Left lung (tissue), 10 donors: ENCODE results near the gene EBF4. TPM values are rescaled to one million over a fixed set of nuclear protein-coding genes. Genes with fewer than 3 reads are reported as not detected.

Experiments
- ATAC-seq: fragments of 200-7000 bp; cut with Tn5 transposase; one replicate; pipeline ENCODE4 v1.9.1; 2020; ENCODE audit warnings: moderate library complexity
- DNase-seq, 4 donors: peaks; one replicate each; pipeline ENCODE4 v3.0.0-alpha.2; 2013 to 2020
- H3K27ac ChIP-seq, 2 donors: fragments of 200-600 bp; sonication (generic) in 1 of 2; one replicate each; pipeline versions ENCODE4 v1.5.0 to v1.8.0; 2020 to 2021
- H3K27me3 ChIP-seq, 2 donors: fragments of 200-600 bp; sonication (generic) in 1 of 2; one replicate each; pipeline versions ENCODE4 v1.5.0 to v1.8.0; 2020 to 2021
- H3K36me3 ChIP-seq, 2 donors: fragments of 200-600 bp; sonication (generic) in 1 of 2; one replicate each; pipeline versions ENCODE4 v1.5.0 to v1.8.0; 2020 to 2021
- H3K4me1 ChIP-seq, 2 donors: fragments of 200-600 bp; one replicate each; pipeline ENCODE4 v1.8.0; 2021
- H3K4me3 ChIP-seq, 2 donors: fragments of 200-600 bp; sonication (generic) in 1 of 2; one replicate each; pipeline versions ENCODE4 v1.5.0 to v1.8.0; 2020 to 2021; ENCODE audit warnings: mild to moderate bottlenecking in 1 of 2
- H3K9me3 ChIP-seq, 2 donors: fragments of 200-600 bp; sonication (generic) in 1 of 2; one replicate each; pipeline versions ENCODE4 v1.5.0 to v1.8.0; 2020 to 2021
- intact Hi-C, 2 donors: fragments of 100-400 bp; cut with DNase I; formaldehyde crosslinking; loops; one replicate each; pipeline versions ENCODE4 v1.11.2 to v1.14.2; 2022
- polyA plus RNA-seq, 6 donors: library from polyadenylated mRNA; unstranded; fragments of 120-200 nt; gene quantifications; one replicate each; pipeline ENCODE4 v1.2.1, GENCODE V29; 2013; ENCODE audit not compliant: insufficient read length in 6 of 6
- total RNA-seq, 2 donors: library from RNA; stranded (reverse); fragmentation: NEBNext Ultra II Directional; extraction: Animal tissue kit (Norgen Biotek cat#: 25700); gene quantifications; one replicate each; pipeline ENCODE4 v1.2.1, GENCODE V29; 2021
- TF ChIP-seq, protein P1 (sequence below), 2 donors: fragments of 200-600 bp; sonication (generic) in 1 of 2; IDR thresholded peaks; one replicate each; pipeline versions ENCODE4 v1.5.0 to v1.8.0; 2021; ENCODE audit warnings: antibody characterized with exemption in 2 of 2
- donor health status: DM: no; HTN: yes; CAD: no.
- donor health status: DM: no; HTN: no; CAD: no.

Gene EBF4
- total and polyA plus RNA-seq, 8 donors, result 10.0 to 55.9 (median 40.0) TPM

- DNase-seq, result no peak
- no peaks in the 10 kb centered on the region for H3K36me3 ChIP-seq
- no peaks in the 10 kb centered on the region for H3K9me3 ChIP-seq
- no peak overlapping the region for H3K27ac ChIP-seq
- peaks cover 11 to 75% of the 10 kb centered on the region in 2 donors for H3K27me3 ChIP-seq
- TF ChIP-seq, protein P1, sequence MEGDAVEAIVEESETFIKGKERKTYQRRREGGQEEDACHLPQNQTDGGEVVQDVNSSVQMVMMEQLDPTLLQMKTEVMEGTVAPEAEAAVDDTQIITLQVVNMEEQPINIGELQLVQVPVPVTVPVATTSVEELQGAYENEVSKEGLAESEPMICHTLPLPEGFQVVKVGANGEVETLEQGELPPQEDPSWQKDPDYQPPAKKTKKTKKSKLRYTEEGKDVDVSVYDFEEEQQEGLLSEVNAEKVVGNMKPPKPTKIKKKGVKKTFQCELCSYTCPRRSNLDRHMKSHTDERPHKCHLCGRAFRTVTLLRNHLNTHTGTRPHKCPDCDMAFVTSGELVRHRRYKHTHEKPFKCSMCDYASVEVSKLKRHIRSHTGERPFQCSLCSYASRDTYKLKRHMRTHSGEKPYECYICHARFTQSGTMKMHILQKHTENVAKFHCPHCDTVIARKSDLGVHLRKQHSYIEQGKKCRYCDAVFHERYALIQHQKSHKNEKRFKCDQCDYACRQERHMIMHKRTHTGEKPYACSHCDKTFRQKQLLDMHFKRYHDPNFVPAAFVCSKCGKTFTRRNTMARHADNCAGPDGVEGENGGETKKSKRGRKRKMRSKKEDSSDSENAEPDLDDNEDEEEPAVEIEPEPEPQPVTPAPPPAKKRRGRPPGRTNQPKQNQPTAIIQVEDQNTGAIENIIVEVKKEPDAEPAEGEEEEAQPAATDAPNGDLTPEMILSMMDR (IDR thresholded peaks at IDR 0.05), result no peak
- no peak overlapping the region for H3K4me3 ChIP-seq
- intact Hi-C loops, result no loop called here
- no peak for ATAC-seq
- peaks cover 0 to 20% of the 10 kb centered on the region in 2 donors for H3K4me1 ChIP-seq
Measured at GRCh38 chr20:2687514-2687913, 5.1 kb upstream of the EBF4 start.

- ATAC-seq, result peak; percentile 60
Measured at GRCh38 chr20:2688041-2688591, 4.5 kb upstream of the EBF4 start.

DNA sequence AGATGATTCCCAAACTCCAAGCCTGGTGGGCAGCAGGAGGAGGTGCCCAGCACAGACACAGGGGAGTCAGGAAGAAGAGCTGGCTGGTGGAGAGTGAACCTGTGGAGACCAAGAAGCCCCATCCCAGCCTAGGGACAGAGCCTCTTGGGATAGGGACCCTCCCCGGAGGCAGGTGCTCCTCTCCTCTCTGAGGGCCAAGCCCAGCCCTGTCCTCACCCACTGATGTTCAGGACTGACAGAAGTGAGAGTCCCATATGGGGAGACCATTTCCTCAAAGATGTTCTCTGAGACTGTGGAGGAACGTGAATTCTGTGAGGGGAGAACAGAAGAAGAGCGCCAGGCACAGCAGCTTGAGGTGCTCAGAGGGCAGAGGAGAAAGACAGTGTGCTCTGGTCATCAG lies 2.4 kb upstream of the EBF4 start:
- H3K27me3 ChIP-seq, result peaks cover 29 to 93% of the 10 kb centered on the region in 2 donors
- intact Hi-C loops, result no loop called here
- no peak for DNase-seq

More at GRCh38 chr20:2688041-2688591, 4.5 kb upstream of the EBF4 start:
- peaks cover 11 to 75% of the 10 kb centered on the region in 2 donors for H3K27me3 ChIP-seq
- no peaks in the 10 kb centered on the region for H3K9me3 ChIP-seq
- peaks cover 0 to 20% of the 10 kb centered on the region in 2 donors for H3K4me1 ChIP-seq
- H3K36me3 ChIP-seq, result no peaks in the 10 kb centered on the region
- H3K27ac ChIP-seq, result no peak overlapping the region
- DNase-seq, result peak in 2 of 4 donors; percentile 54 to 76
- TF ChIP-seq, protein P1 (IDR thresholded peaks at IDR 0.05), result peak; percentile 36 to 59
- H3K4me3 ChIP-seq, result no peak overlapping the region
- intact Hi-C loops, result no loop called here

DNA sequence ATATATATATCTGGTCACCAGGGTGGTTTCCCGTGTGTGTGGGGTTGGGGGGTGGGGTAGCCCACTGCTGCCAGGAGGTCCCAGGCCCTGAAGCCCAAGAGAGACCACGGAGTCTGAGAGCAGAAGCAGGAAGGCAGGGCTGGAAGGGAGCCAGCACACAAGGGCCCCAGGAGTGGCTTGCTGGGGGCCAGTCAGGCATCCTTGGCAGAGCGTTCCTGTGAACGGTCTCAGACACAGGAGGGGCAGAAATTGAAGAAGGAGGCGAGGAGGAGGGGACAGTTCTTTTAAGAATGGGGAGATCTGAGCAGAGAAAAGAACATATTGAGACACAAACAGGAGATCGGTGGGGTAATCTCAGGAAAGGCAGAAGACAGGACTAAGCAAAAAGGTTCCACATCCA lies 1.9 kb upstream of the EBF4 start:
- Histone ChIP-seq H3K4me1 (peaks cover 4 to 23% of the 10 kb centered on the region in 2 donors), H3K27me3 (peaks cover 30 to 93% of the 10 kb centered on the region in 2 donors), H3K27ac (no peak overlapping the region), H3K4me3 (no peak overlapping the region), H3K36me3 (no peaks in the 10 kb centered on the region), H3K9me3 (no peaks in the 10 kb centered on the region)
- TF ChIP-seq, protein P1 (IDR thresholded peaks at IDR 0.05), result no peak
- no peak for ATAC-seq
- intact Hi-C loops, result no loop called here
- DNase-seq, result no peak

More for the DNA sequence above, 2.4 kb upstream of the EBF4 start:
- H3K4me3 ChIP-seq, result no peak overlapping the region
- H3K36me3 ChIP-seq, result no peaks in the 10 kb centered on the region
- no peak for ATAC-seq
- TF ChIP-seq, protein P1 (IDR thresholded peaks at IDR 0.05), result no peak
- H3K9me3 ChIP-seq, result no peaks in the 10 kb centered on the region
- no peak overlapping the region for H3K27ac ChIP-seq
- H3K4me1 ChIP-seq, result peaks cover 4 to 23% of the 10 kb centered on the region in 2 donors

- intact Hi-C loops, result no loop called here
- Histone ChIP-seq H3K4me3 (no peak overlapping the region), H3K36me3 (no peaks in the 10 kb centered on the region), H3K4me1 (peaks cover 4 to 23% of the 10 kb centered on the region in 2 donors), H3K9me3 (no peaks in the 10 kb centered on the region), H3K27ac (no peak overlapping the region), H3K27me3 (peaks cover 30 to 93% of the 10 kb centered on the region in 2 donors)
- no peak for DNase-seq
- no peak for ATAC-seq
- TF ChIP-seq, protein P1 (IDR thresholded peaks at IDR 0.05), result no peak
Measured at GRCh38 chr20:2691127-2691526, 1.5 kb upstream of the EBF4 start.
